NCI-H1417 (cell line): ENCODE results near the gene ZC3H7B.

Experiments used
- DNase-seq, 3 experiments: peaks; one replicate each; lab custom pipeline; 2025; lab: John Stamatoyannopoulos, UW

The ZC3H7B gene

GRCh38 chr22:41327124-41327523 is 25.8 kb downstream of the ZC3H7B start:
- DNase-seq = no peak

GRCh38 chr22:41330169-41330568 is 28.8 kb downstream of the ZC3H7B start:
- DNase-seq = no peak

- DNase-seq = no peak
These were observed 31.1 kb downstream of the ZC3H7B start for GRCh38 chr22:41332217-41332939.

GRCh38 chr22:41333806-41334205 is 32.5 kb downstream of the ZC3H7B start:
- no peak for DNase-seq

GRCh38 chr22:41334215-41334614 is 32.9 kb downstream of the ZC3H7B start:
- DNase-seq = no peak

GRCh38 chr22:41334951-41335635 is 33.8 kb downstream of the ZC3H7B start:
- DNase-seq = no peak

GRCh38 chr22:41338614-41339212 is 37.4 kb downstream of the ZC3H7B start:
- DNase-seq = no peak

GRCh38 chr22:41339823-41340222 is 38.5 kb downstream of the ZC3H7B start:
- DNase-seq = no peak

GRCh38 chr22:41340357-41340756 is 39.0 kb downstream of the ZC3H7B start:
- DNase-seq = no peak

- no peak for DNase-seq
These were observed 39.7 kb downstream of the ZC3H7B start for GRCh38 chr22:41341012-41341411.

GRCh38 chr22:41341990-41342389 is 40.7 kb downstream of the ZC3H7B start:
- DNase-seq = no peak

- DNase-seq = no peak
These were observed 42.0 kb downstream of the ZC3H7B start for GRCh38 chr22:41343300-41343699.

GRCh38 chr22:41343717-41344116 is 42.4 kb downstream of the ZC3H7B start:
- no peak for DNase-seq

- DNase-seq = no peak
These were observed 43.0 kb downstream of the ZC3H7B start for GRCh38 chr22:41344189-41344788.

- no peak for DNase-seq
These were observed 44.5 kb downstream of the ZC3H7B start for GRCh38 chr22:41345807-41346335.

GRCh38 chr22:41347066-41347859 is 45.9 kb downstream of the ZC3H7B start:
- no peak for DNase-seq

- DNase-seq = no peak
These were observed 47.7 kb downstream of the ZC3H7B start for GRCh38 chr22:41348964-41349484.

GRCh38 chr22:41350087-41350486 is 48.8 kb downstream of the ZC3H7B start:
- no peak for DNase-seq

- no peak for DNase-seq
These were observed 49.7 kb downstream of the ZC3H7B start for GRCh38 chr22:41351011-41351410.

- no peak for DNase-seq
These were observed 50.7 kb downstream of the ZC3H7B start for GRCh38 chr22:41352058-41352457.

- no peak for DNase-seq
These were observed 52.7 kb downstream of the ZC3H7B start for GRCh38 chr22:41353862-41354575.
